ENCODE measurements around the gene PLAC8L1.

Gene PLAC8L1

DNA sequence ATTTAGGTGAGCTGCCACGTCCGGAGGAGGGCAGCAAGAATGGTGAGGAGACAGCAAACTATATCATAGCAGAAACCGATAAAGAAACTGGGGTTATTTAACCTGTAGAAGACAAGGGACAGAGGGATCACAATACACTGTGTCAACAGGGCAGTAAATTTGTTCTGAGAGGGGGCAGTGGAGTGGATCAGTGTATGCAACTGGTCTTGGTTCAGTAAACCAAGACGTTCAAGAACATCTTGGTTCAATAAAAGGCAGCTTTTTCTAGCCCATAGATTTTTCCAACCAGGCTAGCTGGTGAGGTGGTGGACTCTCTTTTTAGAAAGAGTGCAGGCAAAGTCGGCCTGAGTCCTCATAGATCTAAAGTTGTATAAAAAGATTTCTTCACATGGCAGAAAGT, 55.3 kb downstream of the PLAC8L1 start:
- Histone ChIP-seq H3K36me3 (ENCODE audit: control insufficient read depth, insufficient read depth, low read length) (no peaks in the 10 kb centered on the region), H3K4me3 (ENCODE audit: insufficient read depth, low read depth, low read length, poor library complexity, severe bottlenecking) (no peak overlapping the region), H3K27ac (ENCODE audit: insufficient read depth, low read length, poor library complexity, severe bottlenecking) (no peak overlapping the region), H3K27me3 (replicated peaks; ENCODE audit: control insufficient read depth, insufficient read depth, low read length, poor library complexity, severe bottlenecking) (no peaks in the 10 kb centered on the region), H3K9me3 (ENCODE audit: control insufficient read depth, low read length) (no peaks in the 10 kb centered on the region), H3K4me1 (ENCODE audit: control insufficient read depth, insufficient read depth, low read length, poor library complexity, severe bottlenecking) (no peaks in the 10 kb centered on the region)
- DNase-seq: no peak

GRCh38 chr5:146049704-146050026, 55.7 kb downstream of the PLAC8L1 start:
- no peaks in the 10 kb centered on the region for H3K36me3 ChIP-seq (ENCODE audit: control insufficient read depth, insufficient read depth, low read length)
- H3K27me3 ChIP-seq (replicated peaks; ENCODE audit: control insufficient read depth, insufficient read depth, low read length, poor library complexity, severe bottlenecking): no peaks in the 10 kb centered on the region
- H3K4me1 ChIP-seq (ENCODE audit: control insufficient read depth, insufficient read depth, low read length, poor library complexity, severe bottlenecking): no peaks in the 10 kb centered on the region
- DNase-seq: no peak
- no peak overlapping the region for H3K27ac ChIP-seq (ENCODE audit: insufficient read depth, low read length, poor library complexity, severe bottlenecking)
- H3K4me3 ChIP-seq (ENCODE audit: insufficient read depth, low read depth, low read length, poor library complexity, severe bottlenecking): no peak overlapping the region
- no peaks in the 10 kb centered on the region for H3K9me3 ChIP-seq (ENCODE audit: control insufficient read depth, low read length)

DNA sequence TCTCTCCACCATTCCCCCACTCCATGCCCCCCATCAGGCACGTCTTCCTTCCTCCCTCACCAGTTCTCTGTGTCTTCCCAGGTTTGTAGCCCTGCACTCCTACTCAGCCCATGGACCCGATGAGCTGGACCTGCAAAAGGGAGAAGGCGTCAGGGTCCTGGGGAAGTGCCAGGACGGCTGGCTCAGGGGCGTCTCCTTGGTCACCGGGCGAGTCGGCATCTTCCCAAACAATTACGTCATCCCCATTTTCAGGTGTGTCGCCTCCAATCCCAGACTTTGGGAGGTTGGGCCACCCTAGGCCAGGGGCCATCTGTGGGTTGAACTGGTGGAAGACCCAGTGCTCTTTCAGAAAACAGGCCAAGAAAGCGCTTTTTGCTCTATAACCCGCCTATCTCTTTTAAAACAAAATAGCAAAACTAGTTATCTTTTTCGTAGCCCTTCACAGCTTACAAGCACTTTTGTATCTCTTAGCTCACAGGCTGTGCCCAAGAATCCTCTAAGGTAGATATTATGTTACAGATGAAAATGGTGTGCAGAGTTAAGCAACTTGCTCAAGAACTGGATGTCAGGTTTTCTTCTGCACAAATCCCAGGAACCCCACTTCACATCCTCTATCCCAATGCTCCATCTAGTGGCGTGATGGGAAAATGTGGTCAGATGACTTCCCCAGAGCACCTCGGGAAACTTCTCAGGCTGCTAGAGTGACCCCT, 56.2 kb downstream of the PLAC8L1 start:
- no peaks in the 10 kb centered on the region for H3K9me3 ChIP-seq (ENCODE audit: control insufficient read depth, low read length)
- no peak for DNase-seq
- no peaks in the 10 kb centered on the region for H3K27me3 ChIP-seq (replicated peaks; ENCODE audit: control insufficient read depth, insufficient read depth, low read length, poor library complexity, severe bottlenecking)
- H3K27ac ChIP-seq (ENCODE audit: insufficient read depth, low read length, poor library complexity, severe bottlenecking): no peak overlapping the region
- H3K4me1 ChIP-seq (ENCODE audit: control insufficient read depth, insufficient read depth, low read length, poor library complexity, severe bottlenecking): no peaks in the 10 kb centered on the region
- H3K36me3 ChIP-seq (ENCODE audit: control insufficient read depth, insufficient read depth, low read length): no peaks in the 10 kb centered on the region
- no peak overlapping the region for H3K4me3 ChIP-seq (ENCODE audit: insufficient read depth, low read depth, low read length, poor library complexity, severe bottlenecking)

DNA sequence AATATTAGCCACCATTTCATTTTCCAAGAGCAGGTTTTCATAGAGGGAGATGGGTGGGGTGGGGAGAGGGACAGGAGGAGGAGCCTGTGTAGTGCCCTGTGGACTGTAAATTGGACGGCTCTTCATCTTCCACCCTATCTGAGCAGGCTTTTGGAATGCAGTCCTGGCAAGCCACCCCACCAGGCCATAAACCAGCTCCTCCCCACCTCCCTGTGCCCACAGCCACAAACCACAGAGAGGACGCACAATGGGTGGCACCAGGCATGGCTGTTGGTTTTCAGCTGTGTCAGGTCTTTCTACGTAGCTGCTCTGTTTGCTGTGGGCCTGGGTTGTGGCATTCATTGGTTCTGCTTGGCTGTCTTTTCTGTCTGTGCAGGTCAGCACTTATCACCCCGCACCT, 58.0 kb downstream of the PLAC8L1 start:
- DNase-seq: no peak
- H3K9me3 ChIP-seq (ENCODE audit: control insufficient read depth, low read length): no peaks in the 10 kb centered on the region
- H3K4me3 ChIP-seq (ENCODE audit: insufficient read depth, low read depth, low read length, poor library complexity, severe bottlenecking): no peak overlapping the region
- H3K27ac ChIP-seq (ENCODE audit: insufficient read depth, low read length, poor library complexity, severe bottlenecking): no peak overlapping the region
- H3K36me3 ChIP-seq (ENCODE audit: control insufficient read depth, insufficient read depth, low read length): no peaks in the 10 kb centered on the region
- no peaks in the 10 kb centered on the region for H3K27me3 ChIP-seq (replicated peaks; ENCODE audit: control insufficient read depth, insufficient read depth, low read length, poor library complexity, severe bottlenecking)
- no peaks in the 10 kb centered on the region for H3K4me1 ChIP-seq (ENCODE audit: control insufficient read depth, insufficient read depth, low read length, poor library complexity, severe bottlenecking)

GRCh38 chr5:146043722-146044121, 61.7 kb downstream of the PLAC8L1 start:
- Histone ChIP-seq H3K36me3 (ENCODE audit: control insufficient read depth, insufficient read depth, low read length) (no peaks in the 10 kb centered on the region), H3K27me3 (replicated peaks; ENCODE audit: control insufficient read depth, insufficient read depth, low read length, poor library complexity, severe bottlenecking) (no peaks in the 10 kb centered on the region), H3K4me3 (ENCODE audit: insufficient read depth, low read depth, low read length, poor library complexity, severe bottlenecking) (no peak overlapping the region), H3K4me1 (ENCODE audit: control insufficient read depth, insufficient read depth, low read length, poor library complexity, severe bottlenecking) (no peaks in the 10 kb centered on the region), H3K9me3 (ENCODE audit: control insufficient read depth, low read length) (no peaks in the 10 kb centered on the region), H3K27ac (ENCODE audit: insufficient read depth, low read length, poor library complexity, severe bottlenecking) (no peak overlapping the region)
- DNase-seq: no peak

- Histone ChIP-seq H3K9me3 (ENCODE audit: control insufficient read depth, low read length) (no peaks in the 10 kb centered on the region), H3K27ac (ENCODE audit: insufficient read depth, low read length, poor library complexity, severe bottlenecking) (no peak overlapping the region), H3K36me3 (ENCODE audit: control insufficient read depth, insufficient read depth, low read length) (no peaks in the 10 kb centered on the region), H3K27me3 (replicated peaks; ENCODE audit: control insufficient read depth, insufficient read depth, low read length, poor library complexity, severe bottlenecking) (no peaks in the 10 kb centered on the region), H3K4me3 (ENCODE audit: insufficient read depth, low read depth, low read length, poor library complexity, severe bottlenecking) (no peak overlapping the region), H3K4me1 (ENCODE audit: control insufficient read depth, insufficient read depth, low read length, poor library complexity, severe bottlenecking) (no peaks in the 10 kb centered on the region)
- no peak for DNase-seq
Observed at GRCh38 chr5:146042628-146043279, 62.6 kb downstream of the PLAC8L1 start.

- Histone ChIP-seq H3K27ac (ENCODE audit: insufficient read depth, low read length, poor library complexity, severe bottlenecking) (no peak overlapping the region), H3K27me3 (replicated peaks; ENCODE audit: control insufficient read depth, insufficient read depth, low read length, poor library complexity, severe bottlenecking) (no peaks in the 10 kb centered on the region), H3K4me1 (ENCODE audit: control insufficient read depth, insufficient read depth, low read length, poor library complexity, severe bottlenecking) (no peaks in the 10 kb centered on the region), H3K36me3 (ENCODE audit: control insufficient read depth, insufficient read depth, low read length) (no peaks in the 10 kb centered on the region), H3K9me3 (ENCODE audit: control insufficient read depth, low read length) (no peaks in the 10 kb centered on the region), H3K4me3 (ENCODE audit: insufficient read depth, low read depth, low read length, poor library complexity, severe bottlenecking) (no peak overlapping the region)
- no peak for DNase-seq
Observed at GRCh38 chr5:146041180-146041789, 64.1 kb downstream of the PLAC8L1 start.

DNA sequence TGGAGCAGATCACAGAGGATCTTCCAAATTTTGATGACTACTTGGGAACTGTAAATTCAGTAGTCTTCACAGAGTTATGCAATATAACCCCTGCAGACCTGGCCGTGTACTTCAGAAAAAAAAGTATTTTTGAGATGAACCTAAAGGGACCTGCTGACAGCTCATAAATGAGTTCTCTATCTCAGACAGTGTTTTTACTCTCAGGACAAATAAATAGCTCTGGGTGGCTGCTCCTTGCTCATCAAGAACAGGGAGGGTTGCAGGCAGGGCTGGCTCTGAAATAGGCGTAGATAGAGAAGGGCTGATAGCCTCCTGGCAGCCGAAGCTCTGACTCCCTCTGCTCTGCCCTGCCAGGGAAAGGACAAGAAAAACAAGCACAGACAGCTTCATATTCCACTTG, 64.8 kb downstream of the PLAC8L1 start:
- no peaks in the 10 kb centered on the region for H3K36me3 ChIP-seq (ENCODE audit: control insufficient read depth, insufficient read depth, low read length)
- H3K4me3 ChIP-seq (ENCODE audit: insufficient read depth, low read depth, low read length, poor library complexity, severe bottlenecking): no peak overlapping the region
- no peak overlapping the region for H3K27ac ChIP-seq (ENCODE audit: insufficient read depth, low read length, poor library complexity, severe bottlenecking)
- DNase-seq: no peak
- H3K9me3 ChIP-seq (ENCODE audit: control insufficient read depth, low read length): no peaks in the 10 kb centered on the region
- H3K4me1 ChIP-seq (ENCODE audit: control insufficient read depth, insufficient read depth, low read length, poor library complexity, severe bottlenecking): no peaks in the 10 kb centered on the region
- H3K27me3 ChIP-seq (replicated peaks; ENCODE audit: control insufficient read depth, insufficient read depth, low read length, poor library complexity, severe bottlenecking): no peaks in the 10 kb centered on the region

- H3K4me1 ChIP-seq (ENCODE audit: control insufficient read depth, insufficient read depth, low read length, poor library complexity, severe bottlenecking): no peaks in the 10 kb centered on the region
- H3K27ac ChIP-seq (ENCODE audit: insufficient read depth, low read length, poor library complexity, severe bottlenecking): no peak overlapping the region
- no peak overlapping the region for H3K4me3 ChIP-seq (ENCODE audit: insufficient read depth, low read depth, low read length, poor library complexity, severe bottlenecking)
- H3K36me3 ChIP-seq (ENCODE audit: control insufficient read depth, insufficient read depth, low read length): no peaks in the 10 kb centered on the region
- DNase-seq: no peak
- no peaks in the 10 kb centered on the region for H3K9me3 ChIP-seq (ENCODE audit: control insufficient read depth, low read length)
- H3K27me3 ChIP-seq (replicated peaks; ENCODE audit: control insufficient read depth, insufficient read depth, low read length, poor library complexity, severe bottlenecking): no peaks in the 10 kb centered on the region
Observed at GRCh38 chr5:146039420-146039819, 66.0 kb downstream of the PLAC8L1 start.

- no peaks in the 10 kb centered on the region for H3K4me1 ChIP-seq (ENCODE audit: control insufficient read depth, insufficient read depth, low read length, poor library complexity, severe bottlenecking)
- H3K36me3 ChIP-seq (ENCODE audit: control insufficient read depth, insufficient read depth, low read length): no peaks in the 10 kb centered on the region
- H3K27me3 ChIP-seq (replicated peaks; ENCODE audit: control insufficient read depth, insufficient read depth, low read length, poor library complexity, severe bottlenecking): no peaks in the 10 kb centered on the region
- H3K27ac ChIP-seq (ENCODE audit: insufficient read depth, low read length, poor library complexity, severe bottlenecking): no peak overlapping the region
- H3K4me3 ChIP-seq (ENCODE audit: insufficient read depth, low read depth, low read length, poor library complexity, severe bottlenecking): no peak overlapping the region
- no peak for DNase-seq
- H3K9me3 ChIP-seq (ENCODE audit: control insufficient read depth, low read length): no peaks in the 10 kb centered on the region
Observed at GRCh38 chr5:146034605-146035004, 70.8 kb downstream of the PLAC8L1 start.

Measured in effector memory CD4-positive, alpha-beta T cell (primary cell).